ENCODE results near the gene IDUA.
A peak's percentile ranks its signal among the peaks of the same experiment; 100 is the strongest.

The IDUA gene

DNA sequence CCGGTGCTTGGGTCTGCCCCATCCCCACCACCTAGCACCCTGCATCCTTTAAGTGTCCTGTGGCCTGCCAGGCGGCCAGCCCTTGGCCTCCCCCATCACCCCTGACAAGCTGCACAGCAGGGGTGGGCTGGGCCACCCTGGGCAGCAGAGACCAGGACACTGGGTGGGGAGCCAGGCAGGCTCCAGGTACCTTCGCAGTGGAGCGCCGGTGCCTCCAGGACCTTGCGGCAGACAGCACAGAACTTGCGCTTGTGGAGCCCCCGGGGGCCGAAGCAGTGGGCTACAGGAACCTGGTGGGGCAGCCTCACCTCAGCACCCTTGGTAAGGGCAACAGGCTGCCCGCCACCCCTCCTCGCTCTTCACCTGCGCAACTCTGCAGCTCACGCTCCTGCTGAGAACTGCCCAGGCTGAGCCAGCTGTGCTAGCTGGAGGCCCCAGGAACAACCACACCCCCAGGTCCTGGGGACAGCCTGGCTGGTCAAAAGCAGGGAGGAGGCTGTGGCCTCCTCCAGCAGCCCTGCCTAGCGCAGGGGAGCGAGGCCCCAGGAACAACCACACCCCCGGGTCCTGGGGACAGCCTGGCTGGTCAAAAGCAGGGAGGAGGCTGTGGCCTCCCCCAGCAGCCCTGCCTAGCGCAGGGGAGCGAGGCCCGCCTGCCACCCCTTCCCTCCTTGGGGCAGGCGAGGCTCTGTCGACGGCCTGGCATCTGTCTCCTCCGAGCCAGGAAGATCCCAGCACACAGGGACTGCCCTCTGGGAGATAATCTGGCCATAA is 18.0 kb upstream of the IDUA start:
- DNase-seq (ENCODE audit: low spot score): no peak
- in situ Hi-C loops (cut with MboI; ENCODE audit: low sequenced_read_pairs, unreplicated experiment): no loop called here
- no peak for TF ChIP-seq CTCF (IDR thresholded peaks at IDR 0.05; ENCODE audit: borderline replicate concordance, control extremely low read depth, extremely low read depth, insufficient read depth, missing control alignments)

DNA sequence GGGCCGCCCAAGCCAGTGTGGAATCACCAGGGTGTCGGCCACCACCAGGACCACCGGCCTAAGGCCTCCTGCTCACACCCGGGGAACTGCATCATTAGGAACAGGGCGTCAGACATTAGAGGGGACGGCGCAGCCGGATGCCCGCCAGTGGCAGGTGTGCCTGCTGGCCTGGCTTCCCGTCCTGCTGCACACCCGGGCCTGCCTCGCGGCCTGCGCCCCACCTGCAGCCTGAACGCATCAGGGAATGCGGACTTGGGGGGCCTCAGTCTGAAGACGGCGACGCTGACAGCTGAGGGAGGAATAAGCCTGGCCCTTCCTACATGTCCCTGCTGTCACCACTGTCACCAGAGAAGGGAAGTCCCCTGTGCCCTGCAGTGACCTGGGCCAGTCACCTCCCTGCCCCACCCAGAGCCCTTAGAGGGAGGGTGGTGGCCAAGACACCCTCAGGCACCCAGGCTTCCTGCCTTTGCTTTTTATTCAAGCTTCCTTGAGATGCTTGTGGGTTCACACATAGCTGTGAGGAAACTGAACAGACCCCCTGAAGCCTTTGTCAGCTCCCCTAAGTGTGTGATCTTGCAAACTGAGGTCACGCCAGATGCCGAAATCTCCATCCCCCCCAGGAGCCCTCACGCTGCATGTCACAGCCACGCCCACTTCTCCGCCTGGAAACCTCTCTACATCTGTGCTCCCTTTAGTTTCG is 16.6 kb upstream of the IDUA start:
- no peak for TF ChIP-seq CTCF (IDR thresholded peaks at IDR 0.05; ENCODE audit: borderline replicate concordance, control extremely low read depth, extremely low read depth, insufficient read depth, missing control alignments)
- DNase-seq (ENCODE audit: low spot score): no peak
- in situ Hi-C loops (cut with MboI; ENCODE audit: low sequenced_read_pairs, unreplicated experiment): no loop called here

DNA sequence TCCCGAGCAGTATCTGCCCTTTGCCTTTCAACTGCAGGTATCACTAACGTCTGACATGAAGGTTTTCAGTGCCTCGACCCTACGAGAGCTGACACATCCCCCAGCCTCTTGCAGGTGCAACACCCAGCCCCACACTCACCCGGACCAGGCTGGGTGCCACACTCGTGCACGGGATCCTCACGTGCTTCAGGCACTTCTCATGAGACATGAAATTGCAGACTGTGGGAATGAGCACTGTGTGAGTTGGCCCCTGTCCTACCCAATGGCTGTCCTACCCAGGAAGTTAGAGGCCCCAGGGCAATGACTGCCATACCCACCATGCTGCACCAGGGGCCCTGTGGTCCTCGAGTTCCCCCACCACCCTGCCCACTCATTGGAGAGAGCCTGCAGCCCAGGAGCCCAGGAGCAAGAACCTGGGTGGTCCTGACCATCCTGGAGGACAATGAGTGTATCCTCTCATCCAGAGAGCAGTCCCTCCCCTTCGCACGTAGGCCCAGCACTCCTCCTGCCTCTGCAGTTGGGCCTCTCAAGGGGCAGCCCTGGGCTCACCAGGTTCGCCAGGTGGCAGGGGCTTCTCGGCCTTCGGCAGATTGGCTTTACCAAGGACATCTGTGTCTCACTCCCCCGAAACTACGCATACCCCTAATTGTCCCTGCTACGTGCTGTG is 15.9 kb upstream of the IDUA start:
- DNase-seq (ENCODE audit: low spot score): no peak
- in situ Hi-C loops (cut with MboI; ENCODE audit: low sequenced_read_pairs, unreplicated experiment): no loop called here
- TF ChIP-seq CTCF (IDR thresholded peaks at IDR 0.05; ENCODE audit: borderline replicate concordance, control extremely low read depth, extremely low read depth, insufficient read depth, missing control alignments): no peak

GRCh38 chr4:971666-972500 is 15.0 kb upstream of the IDUA start:
- no peak for DNase-seq (ENCODE audit: low spot score)
- in situ Hi-C loops (cut with MboI; ENCODE audit: low sequenced_read_pairs, unreplicated experiment): no loop called here

DNA sequence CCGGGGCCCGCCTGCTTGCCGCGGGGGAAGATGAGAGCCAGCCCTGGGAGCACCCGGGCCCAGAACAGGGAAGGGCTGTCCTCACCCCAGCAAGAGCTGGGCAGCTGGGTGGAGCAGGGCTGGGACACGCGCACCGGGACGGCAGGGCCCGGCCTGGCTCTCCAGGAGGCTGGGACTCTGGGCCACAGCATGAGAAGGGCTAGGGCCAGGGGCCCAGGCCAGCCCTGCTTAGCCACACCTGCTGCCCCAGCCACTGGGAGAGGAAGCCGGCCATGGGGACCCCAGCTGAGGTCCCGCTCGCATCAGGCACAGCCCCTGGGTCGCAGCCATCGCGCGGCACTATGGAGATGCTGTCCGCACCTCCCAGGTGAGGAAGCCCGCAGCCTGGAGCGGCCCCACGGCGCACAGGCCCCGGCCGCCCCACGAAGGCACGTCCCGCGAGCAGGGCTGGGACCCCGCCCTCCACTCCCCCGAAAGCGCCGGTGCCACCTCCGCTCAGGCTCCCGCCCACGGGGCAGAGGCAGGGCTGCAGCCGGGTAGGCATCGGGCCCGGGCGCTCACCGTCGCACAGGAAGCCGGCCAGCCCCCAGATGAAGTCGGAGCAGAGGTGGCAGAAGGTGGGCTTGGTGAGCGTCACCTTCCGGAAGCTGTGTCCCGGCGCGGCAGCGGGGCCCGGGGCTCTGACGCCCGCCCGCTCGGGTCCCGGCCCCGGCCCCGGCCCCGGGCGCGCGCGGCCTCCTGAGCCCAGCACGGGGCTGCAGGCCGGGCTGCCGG is 14.0 kb upstream of the IDUA start:
- no peak for TF ChIP-seq CTCF (IDR thresholded peaks at IDR 0.05; ENCODE audit: borderline replicate concordance, control extremely low read depth, extremely low read depth, insufficient read depth, missing control alignments)
- in situ Hi-C loops (cut with MboI; ENCODE audit: low sequenced_read_pairs, unreplicated experiment): no loop called here
- peak; percentile 69 for DNase-seq (ENCODE audit: low spot score)

More at GRCh38 chr4:971666-972500, 15.0 kb upstream of the IDUA start:
- no peak for TF ChIP-seq CTCF (IDR thresholded peaks at IDR 0.05; ENCODE audit: borderline replicate concordance, control extremely low read depth, extremely low read depth, insufficient read depth, missing control alignments)
